Measurements from ENCODE around the gene ENOX1.
A peak's percentile ranks its signal among the peaks of the same experiment; 100 is the strongest.
"Not testable (repeated sequence)": the region's sequence is repeated elsewhere in the genome, so short reads cannot be mapped to it uniquely, and the experiment has no call there.

The ENOX1 gene

GRCh38 chr13:43786766-43787517 is at the start of gene ENOX1:
Gene ENOX1 (minus strand): TSS chr13:43786972.
- peak; percentile 63 for DNase-seq (ENCODE audit: low read depth)

GRCh38 chr13:43835701-43836100 is 48.9 kb upstream of the ENOX1 start:
- no peak for DNase-seq (ENCODE audit: low read depth)

DNA sequence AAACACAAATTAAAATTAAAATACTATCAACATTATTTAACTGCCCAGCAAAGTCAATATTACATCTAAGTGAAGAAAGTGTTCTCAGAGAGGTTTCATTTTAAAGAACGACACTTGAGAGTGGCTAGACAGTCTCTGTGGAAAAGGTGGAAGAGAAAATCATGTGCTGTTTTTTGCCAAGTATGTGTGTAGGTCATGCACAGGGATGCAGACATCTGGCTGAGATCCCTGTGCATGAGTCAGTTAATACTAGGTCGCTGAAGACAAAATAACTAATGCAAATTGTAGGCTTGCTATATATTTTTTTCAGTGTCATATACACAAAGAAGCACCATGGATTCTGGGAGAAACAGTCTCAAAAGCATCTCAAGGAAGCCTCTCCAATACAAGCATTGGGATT is 44.3 kb upstream of the ENOX1 start:
- DNase-seq (ENCODE audit: low read depth) = peak; percentile 56

GRCh38 chr13:43830497-43830881 is 43.7 kb upstream of the ENOX1 start:
- peak; percentile 75 for DNase-seq (ENCODE audit: low read depth)

DNA sequence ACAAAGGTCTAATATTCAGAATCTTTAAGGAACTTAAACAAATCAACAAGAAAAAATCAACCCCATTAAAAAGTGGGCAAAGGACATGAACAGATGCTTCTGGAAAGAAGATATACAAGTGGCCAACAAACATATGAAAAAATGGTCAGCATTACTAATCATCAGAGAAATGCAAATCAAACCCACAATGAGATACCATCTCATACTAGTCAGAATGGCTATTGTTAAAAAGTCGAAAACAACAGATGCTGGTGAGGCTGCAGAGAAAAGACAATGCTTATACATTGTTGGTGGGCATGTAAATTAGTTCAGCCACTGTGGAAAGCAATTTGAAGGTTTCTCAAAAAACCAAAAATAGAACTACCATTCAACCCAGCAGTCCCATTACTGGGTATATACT is 37.9 kb upstream of the ENOX1 start:
- not testable (repeated sequence) for DNase-seq (ENCODE audit: low read depth)

DNA sequence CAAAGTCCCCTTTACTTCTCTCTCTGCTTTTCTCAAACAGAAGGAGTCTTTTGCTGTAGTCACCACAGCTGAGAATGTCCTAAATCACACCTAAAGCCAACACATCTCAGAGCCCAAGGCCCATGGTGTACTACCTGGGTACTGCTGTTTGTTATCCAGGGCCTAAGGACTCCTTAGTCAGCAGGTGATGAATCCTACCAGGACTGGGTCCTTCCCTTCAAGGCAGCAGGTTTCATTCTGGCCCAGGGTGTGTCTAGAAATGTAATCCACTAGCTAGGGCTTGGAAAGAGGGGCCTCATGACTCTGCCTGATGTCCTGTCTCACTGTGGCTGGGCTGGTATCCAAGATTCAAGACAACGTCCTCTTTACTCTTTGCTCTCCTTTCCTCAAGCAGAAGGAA is 36.2 kb upstream of the ENOX1 start:
- DNase-seq (ENCODE audit: low read depth) = no peak

GRCh38 chr13:43816401-43816889 is 29.7 kb upstream of the ENOX1 start:
- DNase-seq (ENCODE audit: low read depth) = no peak

DNA sequence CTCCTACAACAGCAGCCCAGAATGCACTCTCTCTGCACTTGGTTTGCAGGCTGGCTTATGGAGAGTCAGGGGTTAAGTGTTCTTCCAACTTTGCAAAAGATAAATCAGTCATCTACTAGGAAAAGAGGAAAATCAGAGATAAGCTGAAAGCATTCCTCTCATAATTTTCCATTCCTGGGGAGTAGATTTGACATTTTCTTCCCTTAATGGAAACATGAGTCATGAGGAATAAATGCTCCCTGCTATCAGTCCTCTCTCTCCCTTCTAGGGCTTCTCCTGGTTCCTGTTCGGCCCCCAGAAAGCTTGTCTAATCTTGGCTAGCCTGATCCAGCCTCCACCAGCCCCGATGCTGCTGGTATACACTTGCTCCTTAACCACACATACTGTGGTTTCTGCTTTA is 28.4 kb upstream of the ENOX1 start:
- DNase-seq (ENCODE audit: low read depth) = no peak

DNA sequence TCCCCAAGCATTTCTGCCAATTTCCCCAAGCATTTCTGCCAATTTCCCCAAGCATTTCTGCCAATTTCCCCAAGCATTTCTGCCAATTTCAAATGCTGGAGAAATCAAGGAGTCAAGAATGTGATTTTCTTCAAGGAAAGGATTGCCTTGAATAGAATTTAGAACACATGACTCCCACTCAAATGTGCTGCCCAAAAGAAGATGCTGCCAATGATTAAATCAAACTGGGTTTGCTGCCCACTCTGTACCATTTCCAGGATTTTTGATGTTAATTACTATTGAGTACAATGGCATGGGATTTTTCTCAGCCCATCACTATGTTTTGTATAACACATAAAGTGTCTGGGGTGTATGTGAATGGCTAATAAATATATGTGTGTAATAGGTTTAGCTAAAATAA is 21.9 kb upstream of the ENOX1 start:
- no peak for DNase-seq (ENCODE audit: low read depth)

GRCh38 chr13:43805681-43806128 is 18.9 kb upstream of the ENOX1 start:
- DNase-seq (ENCODE audit: low read depth) = no peak

- peak; percentile 86 for DNase-seq (ENCODE audit: low read depth)
Observed at GRCh38 chr13:43805071-43805468, 18.3 kb upstream of the ENOX1 start.

DNA sequence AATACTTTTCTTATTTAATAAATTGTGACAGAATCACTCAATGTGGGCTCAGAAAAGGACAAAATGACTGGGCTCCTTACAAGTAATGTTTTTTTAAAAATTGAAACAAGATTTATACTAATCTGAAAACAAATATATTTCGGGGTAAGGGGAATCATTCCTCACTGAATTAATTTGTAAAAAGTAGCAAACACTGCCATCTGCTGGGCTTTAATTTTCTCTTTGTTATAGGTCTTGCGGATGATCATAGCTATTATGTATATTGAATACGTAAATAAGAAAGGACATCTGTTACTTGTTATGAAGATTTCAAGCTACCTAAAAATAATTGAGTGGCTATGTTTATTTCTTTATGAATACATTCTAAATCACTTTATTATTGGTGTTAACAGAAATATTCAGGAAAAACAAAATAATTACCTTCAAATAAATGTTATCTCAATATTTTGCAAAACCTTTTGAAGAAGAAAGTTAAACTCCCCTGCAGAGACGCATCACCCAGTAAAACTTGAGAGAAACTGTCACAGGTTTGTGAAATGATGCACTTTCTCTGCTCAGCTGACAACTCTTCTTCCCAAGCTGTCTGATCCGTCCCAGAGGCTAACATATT is 17.8 kb upstream of the ENOX1 start:
- peak; percentile 70 for DNase-seq (ENCODE audit: low read depth)

GRCh38 chr13:43802511-43802910 is 15.7 kb upstream of the ENOX1 start:
- no peak for DNase-seq (ENCODE audit: low read depth)

- no peak for DNase-seq (ENCODE audit: low read depth)
Observed at GRCh38 chr13:43800828-43801227, 14.1 kb upstream of the ENOX1 start.

GRCh38 chr13:43799191-43799590 is 12.4 kb upstream of the ENOX1 start:
- DNase-seq (ENCODE audit: low read depth) = no peak

DNA sequence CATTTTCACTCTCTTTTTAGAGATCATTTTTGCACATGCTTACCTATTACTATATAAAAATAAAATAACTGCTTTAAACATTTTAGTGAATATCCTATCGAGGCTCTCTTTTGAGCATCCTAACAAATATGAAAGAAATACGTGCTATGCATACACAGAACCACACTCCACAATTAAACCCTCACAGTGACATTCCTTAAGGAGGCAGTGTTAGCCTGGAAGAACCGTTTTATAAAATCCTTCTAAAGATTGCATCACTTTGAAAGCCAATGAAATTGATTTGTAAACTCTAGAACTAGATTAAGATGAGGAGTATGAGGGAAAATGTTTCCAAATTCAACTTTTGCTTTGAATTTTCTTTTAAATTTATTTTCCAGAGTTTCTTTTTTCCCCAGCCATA is 11.1 kb upstream of the ENOX1 start:
- no peak for DNase-seq (ENCODE audit: low read depth)

- DNase-seq (ENCODE audit: low read depth) = no peak
Observed at GRCh38 chr13:43797159-43797558, 10.4 kb upstream of the ENOX1 start.

GRCh38 chr13:43794416-43794815 is 7.6 kb upstream of the ENOX1 start:
- no peak for DNase-seq (ENCODE audit: low read depth)

- DNase-seq (ENCODE audit: low read depth) = no peak
Observed at GRCh38 chr13:43792076-43792881, 5.5 kb upstream of the ENOX1 start.

GRCh38 chr13:43787997-43788396 is 1.2 kb upstream of the ENOX1 start:
- peak; percentile 57 for DNase-seq (ENCODE audit: low read depth)

DNA sequence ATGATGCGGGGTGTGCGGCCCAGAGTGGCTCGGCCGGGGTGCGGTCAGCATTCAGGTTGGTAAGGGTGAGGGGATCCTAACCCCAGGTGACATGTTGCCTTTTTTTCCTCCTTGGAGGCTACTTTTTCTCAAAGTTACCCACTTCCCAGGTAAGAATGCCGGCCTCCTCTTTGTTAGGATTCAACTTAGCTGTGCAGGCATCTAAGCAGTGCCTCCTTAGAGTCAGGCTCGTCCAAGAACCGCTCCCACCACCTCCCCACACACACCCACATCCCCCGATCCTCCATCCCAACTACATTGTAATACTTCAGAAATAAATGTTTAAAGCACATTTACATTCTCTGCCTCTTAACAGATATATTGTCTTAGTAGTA is 733 bp upstream of the ENOX1 start:
- DNase-seq (ENCODE audit: low read depth) = no peak

GRCh38 chr13:43786472-43786765 is 353 bp downstream of the ENOX1 start:
- no peak for DNase-seq (ENCODE audit: low read depth)
